DMS79 treated with DMSO at 0.1 percent for 48 hours (cell line): ENCODE measurements around the gene CFAP45.
"Not testable (repeated sequence)": the region's sequence is repeated elsewhere in the genome, so short reads cannot be mapped to it uniquely, and the experiment has no call there.

Source experiments
- DNase-seq: peaks from one replicate; lab custom pipeline; 2025; lab: John Stamatoyannopoulos, UW

The CFAP45 gene

DNA sequence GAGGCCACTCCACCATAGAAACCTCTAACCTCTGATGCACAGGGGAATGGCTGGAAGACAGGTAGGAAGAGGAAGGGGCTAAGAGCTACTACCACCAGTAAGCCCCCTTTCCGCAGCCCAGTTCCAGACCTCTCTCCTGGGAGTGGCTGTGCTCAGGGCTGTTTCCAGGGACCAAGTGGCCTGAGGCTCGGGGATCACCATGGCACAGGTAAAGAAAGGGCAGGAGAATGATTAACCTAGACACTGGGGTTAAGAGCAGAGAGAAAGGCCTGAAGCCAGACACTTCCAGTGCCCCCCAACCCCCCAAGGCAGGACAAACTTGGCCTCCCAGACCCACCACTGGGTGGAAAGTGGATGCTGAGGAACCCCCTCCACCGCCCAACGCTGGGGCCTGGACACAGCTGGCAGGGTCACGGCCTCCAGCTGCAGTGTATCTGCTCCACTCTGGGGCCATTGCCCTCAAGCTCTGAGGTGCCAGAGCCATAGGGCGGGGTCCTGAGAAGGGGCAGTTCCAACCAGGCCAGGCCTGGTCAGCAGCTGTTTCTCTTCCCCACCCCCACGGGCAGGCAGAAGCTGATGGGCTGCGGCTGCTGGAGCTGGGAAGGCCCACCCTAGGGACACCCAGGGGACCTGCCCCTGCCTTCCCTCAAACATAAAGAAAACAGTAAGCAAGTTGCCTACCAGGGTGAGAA is 22.7 kb upstream of the CFAP45 start:
- DNase-seq, result no peak

GRCh38 chr1:159921700-159922504 is 21.9 kb upstream of the CFAP45 start:
- no peak for DNase-seq

GRCh38 chr1:159921251-159921650 is 21.3 kb upstream of the CFAP45 start:
- no peak for DNase-seq

DNA sequence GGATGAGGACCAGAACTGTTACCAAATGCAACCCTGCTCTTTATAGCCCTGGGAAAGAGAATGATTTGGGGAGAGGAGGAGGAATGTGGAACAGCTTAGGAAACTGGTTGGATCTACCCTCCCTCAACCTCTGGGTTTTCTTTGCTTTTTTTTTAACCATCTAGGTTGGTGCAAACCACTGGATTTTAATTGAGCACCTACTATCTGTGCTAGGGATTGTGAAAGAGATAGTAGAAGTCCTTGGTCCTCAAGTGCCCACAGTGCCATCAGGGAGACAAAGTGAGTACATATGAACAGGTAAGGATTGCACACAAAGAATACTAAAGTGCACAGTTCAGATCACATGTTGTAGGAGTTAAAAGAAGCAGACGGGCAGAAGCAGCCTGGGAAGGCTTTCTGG is 20.7 kb upstream of the CFAP45 start:
- DNase-seq, result no peak

DNA sequence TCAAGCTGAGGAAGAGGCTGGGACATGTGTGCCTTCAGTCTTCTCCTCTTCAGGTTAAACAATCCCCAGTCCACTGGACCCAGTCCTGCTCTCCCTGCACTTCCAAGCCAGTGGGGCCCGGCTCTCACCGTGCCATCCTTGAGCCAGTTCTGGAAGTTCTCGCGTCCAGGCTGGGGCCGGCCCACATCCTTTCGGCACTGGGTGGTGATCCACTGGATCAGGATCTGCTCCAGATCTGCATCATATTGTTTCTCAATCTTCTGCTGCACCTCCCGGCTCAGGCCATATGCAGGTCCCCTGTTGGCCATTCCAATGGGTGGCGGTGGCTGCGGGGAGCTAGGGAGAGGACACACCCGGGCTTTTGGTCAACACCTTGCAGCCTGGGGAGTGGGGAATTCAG is 20.2 kb upstream of the CFAP45 start:
- DNase-seq, result no peak

- DNase-seq, result no peak
Observed at GRCh38 chr1:159919236-159919865, 19.4 kb upstream of the CFAP45 start.

DNA sequence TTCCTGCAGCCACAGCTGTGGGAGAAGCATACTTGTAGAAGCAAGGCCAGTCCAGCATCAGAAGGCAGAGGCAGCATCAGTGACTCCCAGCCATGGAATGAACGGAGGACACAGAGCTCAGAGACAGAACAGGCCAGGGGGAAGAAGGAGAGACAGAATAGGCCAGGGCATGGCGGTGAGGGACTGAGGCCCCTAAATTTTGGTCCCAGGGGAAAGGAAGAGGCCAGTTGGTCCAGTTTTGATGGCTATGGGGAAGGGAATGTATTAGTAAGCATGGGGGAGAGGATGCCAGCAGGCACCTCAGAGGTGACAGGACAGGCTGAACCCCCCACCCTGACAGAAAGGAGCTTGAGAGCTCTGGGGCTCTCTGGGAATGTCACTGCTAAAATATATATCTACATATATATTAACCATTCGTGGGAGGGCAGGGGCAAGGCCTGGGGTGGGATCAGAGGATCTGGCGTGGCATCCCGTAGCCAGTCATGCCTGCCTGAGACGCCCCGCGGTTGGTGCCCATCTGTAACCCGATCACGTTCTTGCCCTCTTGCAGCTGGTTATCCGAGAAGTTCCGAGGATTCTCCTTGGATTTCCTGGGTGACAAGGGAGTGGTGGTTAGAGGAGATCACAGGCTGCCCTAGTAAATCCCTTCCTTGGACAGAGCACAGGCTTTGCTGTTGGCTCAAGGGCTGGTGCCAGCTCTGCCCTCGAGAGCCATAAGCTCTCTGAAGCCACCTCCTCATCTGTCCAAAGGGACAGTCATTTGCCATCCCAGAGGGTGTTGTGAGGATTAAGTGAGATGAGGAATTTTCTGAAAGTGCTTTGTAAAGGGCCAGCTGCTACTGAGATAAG is 18.6 kb upstream of the CFAP45 start:
- no peak for DNase-seq

- DNase-seq, result no peak
Observed at GRCh38 chr1:159917533-159918351, 17.8 kb upstream of the CFAP45 start.

- DNase-seq, result no peak
Observed at GRCh38 chr1:159916242-159917051, 16.5 kb upstream of the CFAP45 start.

DNA sequence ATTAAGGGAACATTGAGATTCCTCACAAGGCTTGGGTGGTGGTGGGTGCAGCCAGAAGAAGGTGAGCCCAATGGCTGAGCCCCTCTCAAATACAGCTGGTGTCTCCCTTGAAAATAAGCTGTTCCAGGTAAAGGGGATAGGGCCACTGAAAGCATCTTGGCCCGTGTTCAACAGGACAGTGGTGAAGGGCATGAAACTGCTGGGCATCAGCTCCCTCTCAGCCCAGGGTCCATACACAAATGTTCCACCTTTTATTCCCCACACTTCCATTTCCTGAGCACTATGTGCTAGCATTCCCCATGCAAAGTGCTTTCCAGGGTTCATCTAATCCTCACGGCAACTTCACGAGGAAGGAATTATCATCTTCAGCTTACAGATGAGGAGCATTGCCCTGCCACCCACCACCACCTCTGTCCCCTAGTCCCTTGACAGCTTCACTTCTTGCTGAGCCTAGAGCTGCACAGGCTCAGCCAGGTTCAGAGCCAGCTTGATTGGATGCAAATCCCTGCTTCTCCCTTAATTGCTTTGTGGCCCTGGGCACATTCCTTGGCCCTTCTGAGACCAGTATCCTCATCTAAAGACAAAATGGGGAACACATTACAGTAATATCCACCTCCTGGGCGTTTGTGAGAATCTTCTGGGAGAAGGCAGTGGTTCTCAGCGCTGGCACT is 15.7 kb upstream of the CFAP45 start:
- no peak for DNase-seq

GRCh38 chr1:159914252-159915018 is 14.5 kb upstream of the CFAP45 start:
- DNase-seq, result no peak

- peak; percentile 37 for DNase-seq
Observed at GRCh38 chr1:159913451-159914192, 13.7 kb upstream of the CFAP45 start.

DNA sequence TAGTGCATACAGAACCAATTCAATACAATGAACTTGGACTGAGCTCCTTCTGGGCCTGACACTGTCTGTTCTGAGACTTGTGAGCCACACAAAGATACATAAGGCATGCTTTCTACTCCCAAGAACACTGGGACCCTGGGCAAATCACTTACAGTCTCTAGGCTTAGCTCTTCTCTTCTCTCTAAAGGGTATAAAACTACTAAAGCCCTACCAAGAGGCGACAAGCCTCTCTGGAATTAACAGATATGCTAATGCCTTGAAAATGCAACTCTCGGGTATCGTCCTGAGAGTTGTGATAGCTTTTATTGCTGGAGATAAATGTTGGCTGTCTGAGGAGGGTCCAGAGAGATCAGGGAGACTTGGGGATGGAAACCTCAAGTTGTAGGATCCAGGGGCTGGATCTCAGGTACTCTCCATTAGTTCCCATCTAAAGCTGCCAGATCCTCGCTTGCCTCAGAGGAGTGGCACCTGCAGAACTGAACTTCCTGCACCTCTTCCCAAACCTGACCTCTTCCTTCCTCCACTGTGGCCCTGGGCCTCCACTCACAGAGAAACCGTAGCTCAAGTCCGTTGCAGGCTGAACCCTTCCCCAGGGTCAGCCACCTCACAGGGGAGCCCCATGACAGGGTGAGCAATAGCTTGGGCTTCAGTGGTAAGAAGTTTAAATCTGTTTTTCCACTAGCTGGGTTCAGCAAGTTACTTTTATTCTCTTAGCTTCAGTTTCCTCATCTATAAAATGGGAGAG is 11.5 kb upstream of the CFAP45 start:
- no peak for DNase-seq

- DNase-seq, result no peak
Observed at GRCh38 chr1:159908031-159908940, 8.3 kb upstream of the CFAP45 start.

DNA sequence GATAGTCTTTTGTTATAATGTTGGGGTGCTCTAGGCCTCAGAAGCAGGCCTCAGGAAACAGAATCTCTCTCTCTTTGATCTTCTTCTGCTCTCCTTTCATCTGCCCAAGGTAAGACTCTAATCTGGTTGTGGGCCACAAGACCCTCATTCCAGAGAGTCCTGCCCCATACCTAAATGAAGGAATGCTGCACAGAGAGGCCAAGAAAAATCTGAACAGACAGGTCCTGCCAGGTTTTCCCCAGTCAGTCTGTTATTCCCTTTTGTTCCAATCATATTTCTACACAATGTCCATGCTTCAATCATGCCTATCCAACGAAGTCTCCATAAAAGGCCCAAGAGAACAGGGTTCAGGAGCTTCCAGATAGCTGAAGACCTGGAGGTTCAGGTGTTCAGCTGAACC is 7.0 kb upstream of the CFAP45 start:
- no peak for DNase-seq

GRCh38 chr1:159904036-159904435 is 4.1 kb upstream of the CFAP45 start:
- DNase-seq, result not testable (repeated sequence)

DNA sequence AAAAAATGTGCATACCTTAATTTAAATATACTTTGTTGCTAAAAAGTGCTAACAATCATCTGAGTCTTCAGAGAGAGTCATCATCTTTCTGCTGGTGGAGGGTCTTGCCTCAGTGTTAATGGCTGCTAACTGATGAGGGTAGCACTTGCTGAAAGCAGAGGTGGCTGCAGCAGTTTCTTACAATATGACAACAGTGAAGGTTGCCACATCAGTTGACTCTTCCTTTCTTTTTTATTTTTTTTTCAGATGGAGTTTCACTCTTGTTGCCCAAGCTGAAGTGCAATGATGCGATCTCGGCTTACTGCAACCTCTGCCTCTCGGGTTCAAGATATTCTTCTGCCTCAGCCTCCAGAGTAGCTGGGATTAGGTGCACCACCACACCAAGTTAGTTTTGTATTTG is 2.6 kb upstream of the CFAP45 start:
- no peak for DNase-seq
